MM.1S (cell line): ENCODE results near the gene RIMKLB.
"Not testable (repeated sequence)": the region's sequence is repeated elsewhere in the genome, so short reads cannot be mapped to it uniquely, and the experiment has no call there.

Source experiments
- DNase-seq: peaks from one replicate; pipeline ENCODE4 v3.0.0-alpha.2; 2015
- H2AFZ ChIP-seq: fragments of 300-600 bp; sonication (generic); 2 replicates; pipeline ENCODE4 v1.6.0; 2016; ENCODE audit warnings: antibody characterized with exemption, low read length
- H3F3A ChIP-seq: fragments of 300-600 bp; sonication (generic); 2 replicates; pipeline ENCODE4 v1.6.1; 2016; ENCODE audit warnings: mild to moderate bottlenecking, antibody characterized with exemption, low read length, moderate library complexity, mixed read lengths; ENCODE audit not compliant: insufficient read depth
- H3K27ac ChIP-seq: fragments of 300-600 bp; sonication (generic); 2 replicates; pipeline ENCODE4 v1.5.1; 2016; ENCODE audit warnings: mild to moderate bottlenecking, low read length
- H3K27me3 ChIP-seq: fragments of 300-600 bp; sonication (generic); replicated peaks from 2 replicates; pipeline ENCODE4 v1.6.0; 2016; ENCODE audit warnings: low read length; ENCODE audit not compliant: insufficient read depth
- H3K36me3 ChIP-seq: fragments of 300-600 bp; sonication (generic); replicated peaks from 2 replicates; pipeline ENCODE4 v1.6.1; 2016; ENCODE audit warnings: mild to moderate bottlenecking, low read length, mixed read lengths; ENCODE audit not compliant: insufficient read depth
- H3K4me1 ChIP-seq: fragments of 300-600 bp; sonication (generic); 2 replicates; pipeline ENCODE4 v1.6.1; 2016; ENCODE audit warnings: low read length, mixed read lengths
- H3K4me2 ChIP-seq: fragments of 300-600 bp; sonication (generic); 2 replicates; pipeline ENCODE4 v1.6.0; 2016; ENCODE audit warnings: low read depth, low read length
- H3K4me3 ChIP-seq: fragments of 300-600 bp; sonication (generic); 2 replicates; pipeline ENCODE4 v1.5.1; 2016; ENCODE audit warnings: low read length, mixed read lengths
- H3K79me2 ChIP-seq: fragments of 300-600 bp; sonication (generic); 2 replicates; pipeline ENCODE4 v1.6.1; 2016; ENCODE audit warnings: mixed run types, low read length, mixed read lengths
- H3K9ac ChIP-seq: fragments of 300-600 bp; sonication (generic); 2 replicates; pipeline ENCODE4 v1.6.1; 2016; ENCODE audit warnings: low read length, mixed read lengths
- H3K9me2 ChIP-seq: fragments of 300-600 bp; sonication (generic); replicated peaks from 2 replicates; pipeline ENCODE4 v1.6.1; 2016; ENCODE audit warnings: mild to moderate bottlenecking, low read length, mixed read lengths; ENCODE audit not compliant: insufficient read depth
- H3K9me3 ChIP-seq: fragments of 300-600 bp; sonication (generic); replicated peaks from 2 replicates; pipeline ENCODE4 v1.6.1; 2016; ENCODE audit warnings: mild to moderate bottlenecking, low read length, mixed read lengths; ENCODE audit not compliant: insufficient read depth
- H4K20me1 ChIP-seq: fragments of 300-600 bp; sonication (generic); 2 replicates; pipeline ENCODE4 v1.6.1; 2016; ENCODE audit warnings: mild to moderate bottlenecking, low read length, moderate library complexity, mixed read lengths; ENCODE audit not compliant: insufficient read depth
- EZH2 ChIP-seq: fragments of 300-600 bp; sonication (generic); optimal IDR thresholded peaks from 2 replicates; pipeline ENCODE3; 2017; ENCODE audit warnings: low read depth, mild to moderate bottlenecking, antibody characterized with exemption, low read length, mixed read lengths
- EZH2phosphoT487 ChIP-seq: fragments of 300-600 bp; sonication (generic); IDR thresholded peaks from 2 replicates; pipeline ENCODE4 v1.6.1; 2018; ENCODE audit warnings: antibody characterized with exemption, low read length
- TF ChIP-seq, protein P1 (sequence below): fragments of 300-600 bp; sonication (generic); IDR thresholded peaks from 2 replicates; pipeline ENCODE4 v1.5.1; 2016; ENCODE audit warnings: antibody characterized with exemption, low read length, mixed read lengths

The RIMKLB gene

DNA sequence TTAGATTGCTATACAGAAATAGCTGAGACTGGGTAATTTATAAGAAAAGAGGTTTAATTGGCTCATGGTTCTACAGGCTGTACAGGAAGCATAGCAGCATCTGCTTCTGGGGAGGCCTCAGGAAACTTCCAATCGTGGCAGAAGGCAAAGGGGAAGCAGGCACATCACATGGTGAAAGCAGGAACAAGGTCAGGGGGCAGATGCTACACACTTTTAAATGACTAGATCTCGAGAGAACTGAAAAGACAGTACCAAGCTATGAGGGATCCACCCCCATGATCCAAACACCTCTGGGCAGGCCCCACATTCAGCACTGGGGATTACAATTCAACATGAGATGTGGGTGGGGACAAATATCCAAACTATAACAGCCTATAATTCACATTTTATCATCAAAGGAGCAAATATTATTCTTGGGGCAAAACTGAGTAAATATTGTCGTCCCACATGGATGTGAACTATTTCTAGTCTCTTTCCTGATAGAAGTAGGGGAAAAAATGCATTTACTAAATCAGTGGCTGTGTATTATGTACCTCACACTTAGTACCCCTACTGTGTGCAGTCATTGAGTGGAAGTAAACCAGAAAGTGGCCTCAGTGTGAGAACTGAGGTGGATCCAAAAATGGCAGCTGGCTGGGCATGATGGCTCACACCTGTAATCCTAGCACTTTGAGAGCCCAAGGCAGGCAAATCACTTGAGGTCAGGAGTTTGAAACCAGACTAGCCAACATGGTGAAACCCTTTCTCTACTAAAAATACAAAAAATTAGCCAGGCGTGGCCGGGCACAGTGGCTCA lies 99.2 kb downstream of the RIMKLB start:
- no peaks in the 10 kb centered on the region for H3K9me3 ChIP-seq
- no peak overlapping the region for H3K27ac ChIP-seq
- no peak overlapping the region for H3K9ac ChIP-seq
- no peaks in the 10 kb centered on the region for H3K79me2 ChIP-seq
- no peaks in the 10 kb centered on the region for H4K20me1 ChIP-seq
- no peak overlapping the region for H2AFZ ChIP-seq
- H3K27me3 ChIP-seq, result no peaks in the 10 kb centered on the region
- no peaks in the 10 kb centered on the region for H3K9me2 ChIP-seq
- no peak overlapping the region for H3K4me2 ChIP-seq
- H3K4me3 ChIP-seq, result no peak overlapping the region
- H3K36me3 ChIP-seq, result no peaks in the 10 kb centered on the region
- no peaks in the 10 kb centered on the region for H3K4me1 ChIP-seq
- DNase-seq, result no peak
- no peaks in the 10 kb centered on the region for H3F3A ChIP-seq
- TF ChIP-seq EZH2 (no peak), EZH2phosphoT487 (no peak)
- TF ChIP-seq, protein P1, sequence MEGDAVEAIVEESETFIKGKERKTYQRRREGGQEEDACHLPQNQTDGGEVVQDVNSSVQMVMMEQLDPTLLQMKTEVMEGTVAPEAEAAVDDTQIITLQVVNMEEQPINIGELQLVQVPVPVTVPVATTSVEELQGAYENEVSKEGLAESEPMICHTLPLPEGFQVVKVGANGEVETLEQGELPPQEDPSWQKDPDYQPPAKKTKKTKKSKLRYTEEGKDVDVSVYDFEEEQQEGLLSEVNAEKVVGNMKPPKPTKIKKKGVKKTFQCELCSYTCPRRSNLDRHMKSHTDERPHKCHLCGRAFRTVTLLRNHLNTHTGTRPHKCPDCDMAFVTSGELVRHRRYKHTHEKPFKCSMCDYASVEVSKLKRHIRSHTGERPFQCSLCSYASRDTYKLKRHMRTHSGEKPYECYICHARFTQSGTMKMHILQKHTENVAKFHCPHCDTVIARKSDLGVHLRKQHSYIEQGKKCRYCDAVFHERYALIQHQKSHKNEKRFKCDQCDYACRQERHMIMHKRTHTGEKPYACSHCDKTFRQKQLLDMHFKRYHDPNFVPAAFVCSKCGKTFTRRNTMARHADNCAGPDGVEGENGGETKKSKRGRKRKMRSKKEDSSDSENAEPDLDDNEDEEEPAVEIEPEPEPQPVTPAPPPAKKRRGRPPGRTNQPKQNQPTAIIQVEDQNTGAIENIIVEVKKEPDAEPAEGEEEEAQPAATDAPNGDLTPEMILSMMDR, result no peak

GRCh38 chr12:8801213-8801612 lies 103.4 kb downstream of the RIMKLB start:
- not testable (repeated sequence) for H3K36me3 ChIP-seq, H3K4me3 ChIP-seq, H3K79me2 ChIP-seq, H3F3A ChIP-seq, H3K9me3 ChIP-seq, H3K9ac ChIP-seq, H2AFZ ChIP-seq, H3K27ac ChIP-seq, H3K27me3 ChIP-seq, H3K9me2 ChIP-seq, H3K4me1 ChIP-seq, H4K20me1 ChIP-seq, DNase-seq, H3K4me2 ChIP-seq

DNA sequence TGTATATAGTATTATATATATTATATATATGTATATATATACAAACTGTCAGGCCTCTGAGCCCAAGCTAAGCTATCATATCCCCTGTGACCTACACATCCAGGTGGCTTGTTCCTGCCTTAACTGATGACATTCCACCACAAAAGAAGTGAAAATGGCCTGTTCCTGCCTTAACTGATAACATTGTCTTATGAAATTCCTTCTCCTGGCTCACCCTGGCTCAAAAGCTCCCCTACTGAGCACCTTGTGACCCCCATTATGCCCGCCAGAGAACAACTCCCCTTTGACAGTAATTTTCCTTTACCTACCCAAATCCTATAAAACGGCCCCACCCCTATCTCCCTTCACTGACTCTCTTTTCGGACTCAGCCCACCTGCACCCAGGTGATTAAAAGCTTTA lies 107.0 kb downstream of the RIMKLB start:
- not testable (repeated sequence) for H3K79me2 ChIP-seq, H3K27ac ChIP-seq, H4K20me1 ChIP-seq, DNase-seq, H3K9me3 ChIP-seq, H3K4me2 ChIP-seq, H3K4me3 ChIP-seq, H3K36me3 ChIP-seq, H3F3A ChIP-seq, H3K9me2 ChIP-seq, H3K9ac ChIP-seq, H3K27me3 ChIP-seq, H2AFZ ChIP-seq, H3K4me1 ChIP-seq

GRCh38 chr12:8805487-8805886 lies 107.7 kb downstream of the RIMKLB start:
- not testable (repeated sequence) for H3K4me1 ChIP-seq, H3K79me2 ChIP-seq, H3K9ac ChIP-seq, H3F3A ChIP-seq, DNase-seq, H3K36me3 ChIP-seq, H4K20me1 ChIP-seq, H3K27ac ChIP-seq, H3K27me3 ChIP-seq, H2AFZ ChIP-seq, H3K9me3 ChIP-seq, H3K4me2 ChIP-seq, H3K4me3 ChIP-seq, H3K9me2 ChIP-seq

DNA sequence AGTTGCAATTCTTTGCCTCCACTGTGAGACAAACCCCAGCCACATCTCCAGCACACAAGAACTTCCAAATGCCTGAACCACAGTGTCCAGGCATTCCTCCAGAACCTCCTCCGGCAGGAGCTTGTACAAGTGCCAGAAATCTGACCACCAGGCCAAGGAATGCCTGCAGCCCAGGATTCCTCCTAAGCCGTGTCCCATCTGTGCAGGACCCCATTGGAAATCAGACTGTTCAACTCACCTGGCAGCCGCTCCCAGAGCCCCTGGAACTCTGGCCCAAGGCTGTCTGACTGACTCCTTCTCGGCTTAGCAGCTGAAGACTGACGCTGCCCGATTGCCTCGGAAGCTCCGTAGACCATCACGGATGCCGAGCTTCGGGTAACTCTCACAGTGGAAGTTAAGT lies 109.3 kb downstream of the RIMKLB start:
- not testable (repeated sequence) for H3F3A ChIP-seq, H3K4me2 ChIP-seq, H3K79me2 ChIP-seq, H3K4me1 ChIP-seq, H3K9me3 ChIP-seq, H3K4me3 ChIP-seq, H3K36me3 ChIP-seq, H3K27ac ChIP-seq, H3K27me3 ChIP-seq, H2AFZ ChIP-seq, H3K9me2 ChIP-seq, DNase-seq, H3K9ac ChIP-seq, H4K20me1 ChIP-seq

- H3K9ac ChIP-seq, result not testable (repeated sequence)
Observed at GRCh38 chr12:8810112-8810511, 112.3 kb downstream of the RIMKLB start.

More at GRCh38 chr12:8810112-8810511, 112.3 kb downstream of the RIMKLB start:
- not testable (repeated sequence) for H3F3A ChIP-seq, H3K79me2 ChIP-seq, H3K4me2 ChIP-seq, H4K20me1 ChIP-seq, H3K27me3 ChIP-seq, H3K4me1 ChIP-seq, H3K9me3 ChIP-seq, H2AFZ ChIP-seq, H3K27ac ChIP-seq, DNase-seq, H3K9me2 ChIP-seq, H3K36me3 ChIP-seq, H3K4me3 ChIP-seq
